Endothelial cell of umbilical vein (primary cell): ENCODE data around the gene GTF2IRD1.

ENCODE experiments used
- EZH2 ChIP-seq: IDR thresholded peaks from 2 replicates; pipeline ENCODE4 v1.6.1; 2012; ENCODE audit warnings: borderline replicate concordance, low read depth, mild to moderate bottlenecking, moderate library complexity, low read length, inconsistent platforms; ENCODE audit not compliant: severe bottlenecking
- GATA2 ChIP-seq: IDR thresholded peaks from 2 replicates; pipeline ENCODE4 v1.7.0; 2011; ENCODE audit warnings: low read depth, mild to moderate bottlenecking, moderate library complexity, mixed read lengths, low read length; ENCODE audit not compliant: insufficient read length, insufficient read depth
- JUN ChIP-seq: IDR thresholded peaks from 2 replicates; pipeline ENCODE4 v1.6.1; 2011; ENCODE audit warnings: borderline replicate concordance, low read depth; ENCODE audit not compliant: insufficient read length, insufficient read depth
- MYC ChIP-seq: IDR thresholded peaks from one replicate; pipeline ENCODE4 v1.6.1; 2011; ENCODE audit warnings: mild to moderate bottlenecking, low read depth, low read length
- POLR2A ChIP-seq: IDR thresholded peaks from 2 replicates; pipeline ENCODE4 v1.6.1; 2012; ENCODE audit warnings: low read depth, mild to moderate bottlenecking, control low read depth, low read length
- POLR2AphosphoS5 ChIP-seq: IDR thresholded peaks from 2 replicates; pipeline ENCODE4 v1.6.1; 2012; ENCODE audit warnings: low read depth, mild to moderate bottlenecking, control low read depth, low read length, moderate library complexity; ENCODE audit not compliant: insufficient read depth
- TF ChIP-seq, protein P1 (sequence below), 2 donors: IDR thresholded peaks; 1 replicate in 1 of 2; 2 replicates in 1 of 2; pipeline ENCODE4 v1.5.1; 2011; ENCODE audit warnings: low read length in 2 of 2, mild to moderate bottlenecking in 2 of 2, moderate library complexity in 2 of 2, control low read depth in 1 of 2, inconsistent platforms in 1 of 2, low read depth in 1 of 2; ENCODE audit not compliant: insufficient read depth in 1 of 2; ENCODE audit errors: extremely low read depth in 1 of 2
- TF ChIP-seq, protein P2 (sequence below): IDR thresholded peaks from 2 replicates; pipeline ENCODE4 v1.6.1; 2011; ENCODE audit not compliant: insufficient read depth, insufficient read length

DNA sequence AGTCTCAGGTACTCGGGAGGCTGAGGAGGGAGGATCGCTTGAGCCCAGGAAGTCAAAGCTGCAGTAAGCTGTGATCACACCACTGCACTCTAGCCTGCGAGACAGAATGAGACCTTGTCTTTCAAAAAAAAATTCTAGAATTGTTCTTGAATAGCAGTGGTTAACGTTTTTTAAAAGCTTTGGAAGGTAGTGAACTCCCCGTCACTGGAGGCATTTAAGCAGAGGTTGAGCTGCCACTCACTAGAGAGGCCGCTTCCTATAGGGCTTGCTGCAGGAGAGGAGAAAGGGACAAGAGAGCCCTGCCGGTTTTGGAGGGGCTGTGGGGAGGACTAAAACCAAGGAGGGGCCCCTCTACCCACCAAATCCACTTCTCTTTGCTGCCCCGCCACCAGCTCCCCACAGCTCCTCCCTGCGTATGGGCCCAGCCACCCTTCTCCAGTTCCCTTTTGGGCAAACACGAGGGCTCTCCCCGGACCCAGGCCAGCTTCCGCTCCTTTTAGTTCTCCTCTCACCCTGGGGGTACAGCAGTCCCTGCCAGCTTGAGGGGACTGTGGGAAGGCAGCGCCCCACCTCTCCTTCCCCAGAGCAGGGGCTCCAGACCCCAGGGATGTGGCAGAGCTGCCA is 116.9 kb downstream of the GTF2IRD1 start:
- TF ChIP-seq, protein P1, sequence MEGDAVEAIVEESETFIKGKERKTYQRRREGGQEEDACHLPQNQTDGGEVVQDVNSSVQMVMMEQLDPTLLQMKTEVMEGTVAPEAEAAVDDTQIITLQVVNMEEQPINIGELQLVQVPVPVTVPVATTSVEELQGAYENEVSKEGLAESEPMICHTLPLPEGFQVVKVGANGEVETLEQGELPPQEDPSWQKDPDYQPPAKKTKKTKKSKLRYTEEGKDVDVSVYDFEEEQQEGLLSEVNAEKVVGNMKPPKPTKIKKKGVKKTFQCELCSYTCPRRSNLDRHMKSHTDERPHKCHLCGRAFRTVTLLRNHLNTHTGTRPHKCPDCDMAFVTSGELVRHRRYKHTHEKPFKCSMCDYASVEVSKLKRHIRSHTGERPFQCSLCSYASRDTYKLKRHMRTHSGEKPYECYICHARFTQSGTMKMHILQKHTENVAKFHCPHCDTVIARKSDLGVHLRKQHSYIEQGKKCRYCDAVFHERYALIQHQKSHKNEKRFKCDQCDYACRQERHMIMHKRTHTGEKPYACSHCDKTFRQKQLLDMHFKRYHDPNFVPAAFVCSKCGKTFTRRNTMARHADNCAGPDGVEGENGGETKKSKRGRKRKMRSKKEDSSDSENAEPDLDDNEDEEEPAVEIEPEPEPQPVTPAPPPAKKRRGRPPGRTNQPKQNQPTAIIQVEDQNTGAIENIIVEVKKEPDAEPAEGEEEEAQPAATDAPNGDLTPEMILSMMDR (IDR thresholded peaks at IDR 0.05; ENCODE audit: extremely low read depth in 1 of 2, insufficient read depth in 1 of 2, low read depth in 1 of 2, low read length in 2 of 2): no peak
- TF ChIP-seq, protein P2, sequence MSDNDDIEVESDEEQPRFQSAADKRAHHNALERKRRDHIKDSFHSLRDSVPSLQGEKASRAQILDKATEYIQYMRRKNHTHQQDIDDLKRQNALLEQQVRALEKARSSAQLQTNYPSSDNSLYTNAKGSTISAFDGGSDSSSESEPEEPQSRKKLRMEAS: no peak
- TF ChIP-seq MYC (no peak), EZH2 (no peak), POLR2AphosphoS5 (no peak), POLR2A (no peak), JUN (no peak), GATA2 (no peak)
